GM19452 (cell line): ENCODE results near the gene SFXN3.
A peak's percentile ranks its signal among the peaks of the same experiment; 100 is the strongest.

Experiments used
- ATAC-seq: cut with Tn5 transposase; IDR thresholded peaks from one replicate; pipeline ENCODE4 v1.9.1; 2021; ENCODE audit not compliant: unreplicated experiment

SFXN3 gene

GRCh38 chr10:101031128-101031795, at the start of gene SFXN3, which contains the start of gene PDZD7:
SFXN3 (plus strand) TSS chr10:101031234; CDS start chr10:101034695, 3,461 bp downstream.
PDZD7 (minus strand) TSS chr10:101031129; CDS start chr10:101030219, 910 bp downstream.
- ATAC-seq = peak; percentile 91

GRCh38 chr10:100982916-100983830, 47.9 kb upstream of the SFXN3 start:
- ATAC-seq = no peak

- no peak for ATAC-seq
Observed at GRCh38 chr10:100983868-100984671, 47.0 kb upstream of the SFXN3 start.

- no peak for ATAC-seq
Observed at GRCh38 chr10:100984672-100985177, 46.3 kb upstream of the SFXN3 start.

- ATAC-seq = no peak
Observed at GRCh38 chr10:100985336-100985735, 45.7 kb upstream of the SFXN3 start.

GRCh38 chr10:100986623-100986951, 44.4 kb upstream of the SFXN3 start:
- no peak for ATAC-seq

GRCh38 chr10:100986952-100987684, 43.9 kb upstream of the SFXN3 start, which contains the start of the genes MRPL43 and TWNK:
MRPL43 (minus strand) TSS chr10:100987497; CDS start chr10:100987443, 54 bp downstream.
TWNK (plus strand) TSS chr10:100987543; CDS start chr10:100988211, 668 bp downstream.
- ATAC-seq = peak; percentile 82

- no peak for ATAC-seq
Observed at GRCh38 chr10:100987685-100988049, 43.4 kb upstream of the SFXN3 start.

GRCh38 chr10:100988166-100988565, 42.9 kb upstream of the SFXN3 start:
- no peak for ATAC-seq

GRCh38 chr10:100989088-100989487, 41.9 kb upstream of the SFXN3 start:
- no peak for ATAC-seq

GRCh38 chr10:100993986-100994708, 36.9 kb upstream of the SFXN3 start:
- no peak for ATAC-seq

- no peak for ATAC-seq
Observed at GRCh38 chr10:100995181-100995580, 35.9 kb upstream of the SFXN3 start.

GRCh38 chr10:100996678-100997359, 34.2 kb upstream of the SFXN3 start:
- ATAC-seq = no peak

- no peak for ATAC-seq
Observed at GRCh38 chr10:100997360-100998182, 33.5 kb upstream of the SFXN3 start.

- ATAC-seq = peak; percentile 30
Observed at GRCh38 chr10:100998183-100998990, 32.6 kb upstream of the SFXN3 start.

- ATAC-seq = peak; percentile 53
Observed at GRCh38 chr10:100998991-100999741, 31.9 kb upstream of the SFXN3 start.

- ATAC-seq = no peak
Observed at GRCh38 chr10:100999742-101000126, 31.3 kb upstream of the SFXN3 start, which contains the start of gene LZTS2. LZTS2 (plus strand) TSS chr10:100999808; CDS start chr10:101002539, 2,731 bp downstream.
